ENCODE data around the gene EBP. TPM values are rescaled to one million over a fixed set of nuclear protein-coding genes. Genes with fewer than 3 reads are reported as not detected.

The EBP gene
- total and polyA plus RNA-seq, 2 experiments from 2014 or later, result 128 to 176 TPM

DNA sequence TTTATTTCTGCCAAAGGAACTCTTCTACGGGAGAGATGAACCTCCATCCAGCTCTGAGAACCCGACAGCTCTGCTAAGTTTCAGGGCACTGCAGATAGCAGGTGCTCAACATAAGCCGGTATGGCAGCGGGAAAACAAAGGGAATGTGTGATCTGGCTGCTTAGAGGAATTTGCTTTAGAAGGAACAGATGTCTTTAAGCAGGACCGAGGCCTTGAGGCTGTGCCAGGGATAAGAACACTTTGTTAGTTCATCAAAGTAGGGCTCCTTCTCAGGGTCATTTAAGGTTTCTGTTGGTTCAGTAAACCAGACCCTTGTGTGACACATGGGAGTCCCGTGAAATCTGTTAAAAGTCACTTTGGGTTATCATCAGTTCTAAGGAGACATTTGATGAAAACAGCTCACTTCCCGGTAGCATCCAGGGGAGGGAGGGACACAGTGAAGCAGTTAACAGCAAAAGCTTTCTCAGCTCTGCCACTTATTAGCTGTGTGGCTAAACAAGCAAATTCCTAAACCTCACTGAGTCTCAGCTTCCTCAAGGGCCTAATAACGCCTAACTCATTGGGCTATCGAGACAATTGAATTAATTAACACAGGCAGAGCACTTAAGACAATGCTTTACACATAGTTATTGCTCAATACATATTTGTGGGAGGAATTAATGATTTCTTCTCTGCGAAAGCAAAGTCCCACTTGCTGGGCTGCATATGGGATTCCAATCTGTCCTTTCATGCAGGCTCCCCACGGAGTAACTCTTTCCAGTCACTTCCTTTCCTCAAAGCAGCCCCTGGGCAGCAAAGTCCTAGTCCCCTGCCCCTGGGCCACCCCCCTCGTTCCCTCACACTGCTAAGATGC is 48.5 kb upstream of the EBP start:
- Histone ChIP-seq H3K4me2 (peak overlapping the region; percentile 67), H3K9me2 (ENCODE audit: insufficient read depth) (no peaks in the 10 kb centered on the region), H2AFZ (no peak overlapping the region), H3K4me3 (no peak overlapping the region), H3K27ac (ENCODE audit: low read depth) (peak overlapping the region; percentile 85), H3K36me3 (ENCODE audit: insufficient read depth) (no peaks in the 10 kb centered on the region), H4K20me1 (replicated peaks; ENCODE audit: insufficient read depth) (no peaks in the 10 kb centered on the region), H3K27me3 (ENCODE audit: insufficient read depth) (no peaks in the 10 kb centered on the region), H3K4me1 (ENCODE audit: insufficient read depth) (peaks cover 4% of the 10 kb centered on the region; the same call in 1 of the 2 replicates), H3K79me2 (replicated peaks; ENCODE audit: insufficient read depth) (peaks cover 23% of the 10 kb centered on the region), H3F3A (replicated peaks; ENCODE audit: low read depth) (no peaks in the 10 kb centered on the region)
- DNase-seq (ENCODE audit: low spot score) (peak; percentile 40), ATAC-seq (peak; percentile 7)
- H3K27me3 Mint-ChIP-seq (ENCODE audit: insufficient read depth, low read depth, poor library complexity), result peaks cover 12% of the 10 kb centered on the region
- peak overlapping the region; percentile 56; the same call in 2 of the 3 replicates for H3K4me3 Mint-ChIP-seq
- H3K9me3 Mint-ChIP-seq, result no peaks in the 10 kb centered on the region; the same call in none of the 3 replicates
- H3K36me3 Mint-ChIP-seq (ENCODE audit: low read depth), result no peaks in the 10 kb centered on the region; the same call in 2 of the 3 replicates
- peak overlapping the region; percentile 95; the same call in 1 of the 2 replicates for H3K27ac Mint-ChIP-seq
- peaks cover 48% of the 10 kb centered on the region for H3K4me1 Mint-ChIP-seq
- TF ChIP-seq, protein P1, sequence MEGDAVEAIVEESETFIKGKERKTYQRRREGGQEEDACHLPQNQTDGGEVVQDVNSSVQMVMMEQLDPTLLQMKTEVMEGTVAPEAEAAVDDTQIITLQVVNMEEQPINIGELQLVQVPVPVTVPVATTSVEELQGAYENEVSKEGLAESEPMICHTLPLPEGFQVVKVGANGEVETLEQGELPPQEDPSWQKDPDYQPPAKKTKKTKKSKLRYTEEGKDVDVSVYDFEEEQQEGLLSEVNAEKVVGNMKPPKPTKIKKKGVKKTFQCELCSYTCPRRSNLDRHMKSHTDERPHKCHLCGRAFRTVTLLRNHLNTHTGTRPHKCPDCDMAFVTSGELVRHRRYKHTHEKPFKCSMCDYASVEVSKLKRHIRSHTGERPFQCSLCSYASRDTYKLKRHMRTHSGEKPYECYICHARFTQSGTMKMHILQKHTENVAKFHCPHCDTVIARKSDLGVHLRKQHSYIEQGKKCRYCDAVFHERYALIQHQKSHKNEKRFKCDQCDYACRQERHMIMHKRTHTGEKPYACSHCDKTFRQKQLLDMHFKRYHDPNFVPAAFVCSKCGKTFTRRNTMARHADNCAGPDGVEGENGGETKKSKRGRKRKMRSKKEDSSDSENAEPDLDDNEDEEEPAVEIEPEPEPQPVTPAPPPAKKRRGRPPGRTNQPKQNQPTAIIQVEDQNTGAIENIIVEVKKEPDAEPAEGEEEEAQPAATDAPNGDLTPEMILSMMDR (conservative IDR thresholded peaks at IDR 0.05; ENCODE audit: low read depth in 2 of 2), result no peak
- TF ChIP-seq EZH2phosphoT487 (IDR thresholded peaks at IDR 0.05; ENCODE audit: unreplicated experiment), result no peak
- TF ChIP-seq STAT1 (IDR thresholded peaks at IDR 0.05; ENCODE audit: unreplicated experiment), result no peak

DNA sequence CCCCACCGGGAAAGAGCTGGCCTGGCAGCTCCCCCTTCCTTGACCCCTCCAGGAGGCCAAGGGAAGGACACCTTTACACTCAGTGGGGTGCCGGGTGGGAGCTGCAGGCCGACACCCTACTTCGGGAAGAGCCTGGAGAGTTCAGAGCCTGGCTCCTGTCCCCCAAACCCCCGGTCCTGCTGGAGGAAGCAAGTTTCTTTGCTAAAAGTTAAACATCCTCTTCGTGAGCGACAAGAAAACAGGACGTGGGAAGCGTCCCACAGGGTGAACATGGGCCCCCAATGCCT is 48.0 kb upstream of the EBP start:
- no peaks in the 10 kb centered on the region for H4K20me1 ChIP-seq (replicated peaks; ENCODE audit: insufficient read depth)
- H3K36me3 ChIP-seq (ENCODE audit: insufficient read depth), result no peaks in the 10 kb centered on the region
- no peak overlapping the region for H2AFZ ChIP-seq
- H3K27ac ChIP-seq (ENCODE audit: low read depth), result peak overlapping the region; percentile 85; the same call in 1 of the 2 replicates
- H3K36me3 Mint-ChIP-seq (ENCODE audit: low read depth), result no peaks in the 10 kb centered on the region; the same call in 2 of the 3 replicates
- no peak for DNase-seq (ENCODE audit: low spot score)
- TF ChIP-seq NANOG (IDR thresholded peaks at IDR 0.05; ENCODE audit: borderline replicate concordance) (no peak), ETS1 (IDR thresholded peaks at IDR 0.05) (no peak), ZNF331 (CRISPR knock-in tag; IDR thresholded peaks at IDR 0.05; ENCODE audit: low read depth) (no peak), EZH2 (IDR thresholded peaks at IDR 0.05; ENCODE audit: low read depth, unreplicated experiment) (no peak)
- TF ChIP-seq, protein P2, sequence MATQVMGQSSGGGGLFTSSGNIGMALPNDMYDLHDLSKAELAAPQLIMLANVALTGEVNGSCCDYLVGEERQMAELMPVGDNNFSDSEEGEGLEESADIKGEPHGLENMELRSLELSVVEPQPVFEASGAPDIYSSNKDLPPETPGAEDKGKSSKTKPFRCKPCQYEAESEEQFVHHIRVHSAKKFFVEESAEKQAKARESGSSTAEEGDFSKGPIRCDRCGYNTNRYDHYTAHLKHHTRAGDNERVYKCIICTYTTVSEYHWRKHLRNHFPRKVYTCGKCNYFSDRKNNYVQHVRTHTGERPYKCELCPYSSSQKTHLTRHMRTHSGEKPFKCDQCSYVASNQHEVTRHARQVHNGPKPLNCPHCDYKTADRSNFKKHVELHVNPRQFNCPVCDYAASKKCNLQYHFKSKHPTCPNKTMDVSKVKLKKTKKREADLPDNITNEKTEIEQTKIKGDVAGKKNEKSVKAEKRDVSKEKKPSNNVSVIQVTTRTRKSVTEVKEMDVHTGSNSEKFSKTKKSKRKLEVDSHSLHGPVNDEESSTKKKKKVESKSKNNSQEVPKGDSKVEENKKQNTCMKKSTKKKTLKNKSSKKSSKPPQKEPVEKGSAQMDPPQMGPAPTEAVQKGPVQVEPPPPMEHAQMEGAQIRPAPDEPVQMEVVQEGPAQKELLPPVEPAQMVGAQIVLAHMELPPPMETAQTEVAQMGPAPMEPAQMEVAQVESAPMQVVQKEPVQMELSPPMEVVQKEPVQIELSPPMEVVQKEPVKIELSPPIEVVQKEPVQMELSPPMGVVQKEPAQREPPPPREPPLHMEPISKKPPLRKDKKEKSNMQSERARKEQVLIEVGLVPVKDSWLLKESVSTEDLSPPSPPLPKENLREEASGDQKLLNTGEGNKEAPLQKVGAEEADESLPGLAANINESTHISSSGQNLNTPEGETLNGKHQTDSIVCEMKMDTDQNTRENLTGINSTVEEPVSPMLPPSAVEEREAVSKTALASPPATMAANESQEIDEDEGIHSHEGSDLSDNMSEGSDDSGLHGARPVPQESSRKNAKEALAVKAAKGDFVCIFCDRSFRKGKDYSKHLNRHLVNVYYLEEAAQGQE (IDR thresholded peaks at IDR 0.05; ENCODE audit: unreplicated experiment), result no peak
- TF ChIP-seq, protein P1 (conservative IDR thresholded peaks at IDR 0.05; ENCODE audit: low read depth in 2 of 2), result no peak
- H3K9me2 ChIP-seq (ENCODE audit: insufficient read depth), result no peaks in the 10 kb centered on the region
- peaks cover 48% of the 10 kb centered on the region for H3K4me1 Mint-ChIP-seq
- H3K79me2 ChIP-seq (replicated peaks; ENCODE audit: insufficient read depth), result peaks cover 18% of the 10 kb centered on the region
- H3K4me3 ChIP-seq, result no peak overlapping the region
- ATAC-seq, result no peak
- H3F3A ChIP-seq (replicated peaks; ENCODE audit: low read depth), result no peaks in the 10 kb centered on the region
- no peaks in the 10 kb centered on the region for H3K27me3 ChIP-seq (ENCODE audit: insufficient read depth)
- H3K27ac Mint-ChIP-seq, result peak overlapping the region; percentile 95
- H3K4me2 ChIP-seq, result peak overlapping the region; percentile 67; the same call in 1 of the 2 replicates
- H3K27me3 Mint-ChIP-seq (ENCODE audit: insufficient read depth, low read depth, poor library complexity), result peaks cover 11% of the 10 kb centered on the region
- H3K4me1 ChIP-seq (ENCODE audit: insufficient read depth), result peaks cover 4% of the 10 kb centered on the region; the same call in 1 of the 2 replicates
- H3K4me3 Mint-ChIP-seq, result peak overlapping the region; percentile 56
- H3K9me3 Mint-ChIP-seq, result no peaks in the 10 kb centered on the region; the same call in none of the 3 replicates

Data from GM23338 (cell line).